Stimulated activated CD4-positive, alpha-beta T cell treated with anti-CD3 and anti-CD28 coated beads, TNF-alpha, amount 100 ng/mL, for 4 hours (primary cell): ENCODE data around the gene SMCHD1.
"Not testable (repeated sequence)": the region's sequence is repeated elsewhere in the genome, so short reads cannot be mapped to it uniquely, and the experiment has no call there.

ENCODE experiments used
- DNase-seq, 3 experiments: peaks; one replicate each; pipeline ENCODE4 v3.0.0-alpha.2; 2020; ENCODE audit warnings: low read depth in 3 of 3

SMCHD1 gene

DNA sequence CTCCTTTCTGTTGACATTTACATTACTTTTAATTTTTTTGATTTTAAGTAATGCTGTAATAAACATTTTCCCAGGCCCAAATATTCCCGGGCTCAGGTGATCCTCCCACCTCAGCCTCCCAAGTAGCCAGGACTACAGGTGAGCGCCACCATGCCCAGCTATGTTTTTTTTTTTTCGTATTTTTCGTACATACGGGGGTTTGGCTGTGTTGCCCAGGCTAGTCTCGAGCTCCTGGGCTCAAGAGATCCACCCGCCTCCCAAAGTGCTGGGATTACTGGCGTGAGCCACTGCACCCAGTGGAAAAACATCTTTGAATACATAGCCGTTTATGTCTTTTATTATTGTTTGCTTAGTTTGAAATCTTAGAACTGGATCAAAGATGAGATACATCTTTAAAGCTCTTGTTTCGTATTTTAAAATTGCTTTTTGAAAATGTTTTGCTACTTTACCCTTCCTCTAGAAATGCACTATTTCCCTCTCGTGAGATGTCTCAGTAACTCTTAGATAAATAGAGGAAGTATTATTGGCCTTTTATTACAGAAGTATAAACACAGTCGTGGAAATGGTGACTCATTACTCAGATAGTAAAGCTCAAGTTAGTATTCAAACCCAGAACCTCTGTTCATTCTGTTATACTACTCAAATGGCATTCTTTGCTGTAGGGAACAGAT is 2.4 kb downstream of the SMCHD1 start:
- DNase-seq: no peak

DNA sequence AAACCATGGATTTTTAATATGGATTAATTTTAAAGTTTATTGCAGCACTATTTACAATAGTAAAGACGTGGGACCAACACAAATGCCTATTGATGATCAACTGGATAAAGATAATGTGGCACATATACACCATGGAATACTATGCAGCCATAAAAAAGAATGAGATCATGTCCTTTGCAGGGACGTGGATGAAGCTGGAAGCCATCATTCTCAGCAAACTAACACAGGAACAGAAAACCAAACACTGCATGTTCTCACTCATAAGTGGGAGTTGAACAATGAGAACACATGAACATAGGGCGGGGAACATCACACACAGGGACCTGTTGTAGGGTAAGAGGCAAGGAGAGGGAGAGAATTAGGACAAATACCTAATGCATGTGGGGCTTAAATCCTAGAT is 5.3 kb downstream of the SMCHD1 start:
- not testable (repeated sequence) for DNase-seq

DNA sequence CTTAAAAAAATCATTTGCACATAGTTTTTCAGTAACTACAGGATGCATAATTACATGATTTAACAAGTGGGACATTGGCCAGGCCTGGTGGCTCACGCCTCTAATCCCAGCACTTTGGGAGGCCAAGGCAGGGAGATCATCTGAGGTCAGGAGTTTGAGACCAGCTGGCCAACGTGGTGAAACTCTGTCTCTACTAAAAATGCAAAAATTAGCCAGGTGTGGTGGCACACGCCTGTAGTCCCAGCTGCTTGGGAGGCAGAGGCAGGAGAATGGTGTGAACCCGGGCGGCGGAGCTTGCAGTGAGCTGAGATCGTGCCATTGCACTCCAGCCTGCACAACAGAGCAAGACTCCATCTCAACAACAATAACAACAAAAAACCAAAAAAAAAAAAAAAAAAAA is 6.8 kb downstream of the SMCHD1 start:
- not testable (repeated sequence) for DNase-seq

DNA sequence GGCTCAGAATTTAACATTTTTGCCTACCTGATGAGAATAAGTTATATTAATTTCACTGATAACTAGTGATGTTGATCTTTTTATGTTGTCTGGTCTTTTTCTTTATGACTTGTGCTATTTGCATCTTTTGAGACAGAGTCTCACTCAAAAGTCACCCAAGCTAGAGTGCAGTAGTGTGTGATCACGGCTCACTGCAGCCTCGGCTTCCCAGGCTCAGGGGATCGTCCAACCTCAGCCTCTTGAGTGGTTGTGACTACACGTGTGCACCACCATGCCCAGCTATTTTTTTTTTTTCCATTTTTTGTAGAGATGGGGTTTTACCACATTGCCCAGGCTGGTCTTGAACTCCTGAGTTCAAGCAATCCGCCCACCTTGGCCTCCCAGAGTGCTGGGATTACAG is 7.5 kb downstream of the SMCHD1 start:
- no peak for DNase-seq

DNA sequence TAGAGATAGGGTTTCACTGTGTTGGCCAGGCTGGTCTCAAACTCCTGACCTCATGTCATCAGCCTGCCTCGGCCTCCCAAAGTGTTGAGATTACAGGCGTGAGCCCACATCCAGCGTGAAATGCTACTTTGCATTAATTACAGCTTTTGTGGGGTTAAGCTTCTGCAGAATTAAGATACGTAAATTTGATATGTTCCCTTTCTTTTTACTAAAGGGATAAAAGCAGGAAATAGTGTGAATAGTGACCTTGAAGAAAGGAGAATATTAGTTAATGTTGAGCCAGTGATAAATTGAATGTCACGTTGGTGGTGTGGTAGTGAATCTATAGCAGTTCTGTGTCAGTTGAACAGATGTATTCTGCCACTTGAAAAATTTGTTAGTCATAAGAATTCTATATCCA is 16.9 kb downstream of the SMCHD1 start:
- DNase-seq: no peak

DNA sequence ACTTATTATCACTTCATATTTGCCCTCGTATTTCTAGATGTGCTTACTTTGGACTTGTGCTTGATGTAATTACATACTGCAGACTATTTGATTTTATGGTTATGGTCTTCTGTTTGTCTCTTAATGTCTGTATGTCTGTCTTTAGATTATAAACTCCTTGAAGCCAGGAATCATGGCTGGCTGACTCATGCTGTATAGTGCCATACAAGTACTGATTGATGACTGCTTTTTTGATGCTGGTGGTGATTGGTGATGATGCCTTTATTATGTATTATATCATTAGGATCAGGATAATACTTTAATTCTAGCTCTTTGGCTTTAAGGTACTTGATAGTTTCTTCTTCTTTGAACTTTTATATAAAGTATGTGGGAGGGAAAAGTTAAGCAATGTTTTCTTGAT is 17.3 kb downstream of the SMCHD1 start:
- DNase-seq: no peak

DNA sequence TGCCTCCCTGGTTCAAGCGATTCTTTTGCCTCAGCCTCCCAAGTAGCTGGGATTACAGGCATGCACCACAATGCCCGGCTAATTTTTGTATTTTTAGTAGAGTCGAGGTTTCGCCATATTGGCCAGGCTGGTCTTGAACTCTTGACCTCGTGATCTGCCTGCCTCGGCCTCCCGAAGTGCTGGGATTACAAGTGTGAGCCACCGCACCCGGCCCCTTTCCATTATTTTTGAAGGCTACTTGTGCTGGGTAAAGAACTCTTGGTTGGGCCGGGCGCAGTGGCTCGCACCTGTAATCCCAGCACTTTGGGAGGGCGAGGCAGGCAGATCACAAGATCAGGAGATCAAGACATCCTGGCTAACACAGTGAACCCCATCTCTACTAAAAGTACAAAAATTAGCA is 23.4 kb downstream of the SMCHD1 start:
- not testable (repeated sequence) for DNase-seq

DNA sequence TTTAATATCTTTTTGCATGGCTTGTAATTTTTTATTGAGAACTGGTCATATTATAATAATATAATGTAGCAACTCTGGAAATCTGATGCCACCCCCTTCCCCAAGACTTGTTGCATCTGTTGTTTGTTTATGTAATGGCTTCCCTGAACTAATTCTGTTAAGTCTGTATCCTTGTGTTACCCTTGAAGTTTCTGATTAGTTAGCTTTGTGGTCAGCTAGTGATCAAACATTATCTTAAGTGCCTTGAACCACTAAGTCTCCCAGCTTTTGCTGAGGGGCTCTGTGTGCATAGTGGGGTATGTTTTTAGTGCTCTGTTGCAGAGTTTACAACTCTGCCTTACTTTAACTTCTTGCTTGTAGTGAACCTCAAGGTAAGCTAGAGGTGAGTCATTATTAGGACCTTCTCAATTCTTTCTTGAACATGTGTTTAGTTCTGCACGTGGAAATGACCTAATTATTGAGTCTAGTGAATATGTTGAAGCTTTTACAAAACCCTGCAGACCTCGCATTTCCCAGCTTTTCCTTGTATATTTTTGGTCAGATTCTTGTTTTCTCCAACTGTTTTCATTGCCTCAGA is 24.8 kb downstream of the SMCHD1 start:
- no peak for DNase-seq

DNA sequence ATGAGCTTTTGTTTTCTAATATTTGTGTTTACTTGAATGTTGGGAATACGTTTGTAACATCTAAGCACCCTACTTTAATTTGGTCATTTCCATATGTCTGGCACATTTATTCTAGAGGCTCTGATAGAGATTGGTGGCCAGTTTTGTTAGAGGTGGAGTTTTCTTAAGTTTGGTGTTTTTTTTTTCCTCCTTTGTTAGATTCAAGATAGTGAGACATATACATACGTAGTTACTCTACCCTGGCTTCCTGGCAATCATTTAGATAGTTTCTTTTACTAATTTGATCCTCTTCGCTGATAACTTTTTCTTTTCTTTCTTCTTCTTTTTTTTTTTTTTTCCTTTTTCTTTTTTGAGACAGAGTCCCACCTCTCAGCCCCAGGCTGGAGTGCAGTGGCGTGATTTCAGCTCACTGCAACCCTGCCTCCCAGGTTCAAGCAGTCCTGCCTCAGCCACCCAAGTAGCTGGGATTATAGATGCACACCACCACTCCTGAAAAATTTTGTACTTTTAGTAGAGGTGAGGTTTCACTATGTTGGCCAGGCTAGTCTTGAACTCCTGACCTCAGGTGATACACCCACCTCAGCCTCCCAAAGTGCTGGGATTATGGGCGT is 26.6 kb downstream of the SMCHD1 start:
- DNase-seq: no peak

DNA sequence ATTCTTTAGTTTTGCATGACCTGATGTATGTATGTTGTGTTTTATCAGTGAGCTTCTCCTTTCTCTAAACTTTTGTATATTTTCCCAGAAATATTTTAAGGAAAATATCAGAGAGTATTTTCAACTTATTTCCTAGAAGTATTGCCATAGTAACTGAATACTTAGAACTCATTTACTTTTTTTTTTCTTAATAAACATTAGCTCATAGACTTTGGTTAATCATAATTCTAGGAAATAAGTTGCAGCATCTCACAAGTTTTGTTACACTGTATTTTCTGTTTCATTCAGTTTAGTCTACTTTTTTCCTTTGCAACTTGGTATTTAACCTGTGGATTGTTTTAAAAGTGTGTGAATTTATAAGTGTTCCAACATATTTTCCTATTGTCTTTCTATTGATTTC is 27.5 kb downstream of the SMCHD1 start:
- no peak for DNase-seq

DNA sequence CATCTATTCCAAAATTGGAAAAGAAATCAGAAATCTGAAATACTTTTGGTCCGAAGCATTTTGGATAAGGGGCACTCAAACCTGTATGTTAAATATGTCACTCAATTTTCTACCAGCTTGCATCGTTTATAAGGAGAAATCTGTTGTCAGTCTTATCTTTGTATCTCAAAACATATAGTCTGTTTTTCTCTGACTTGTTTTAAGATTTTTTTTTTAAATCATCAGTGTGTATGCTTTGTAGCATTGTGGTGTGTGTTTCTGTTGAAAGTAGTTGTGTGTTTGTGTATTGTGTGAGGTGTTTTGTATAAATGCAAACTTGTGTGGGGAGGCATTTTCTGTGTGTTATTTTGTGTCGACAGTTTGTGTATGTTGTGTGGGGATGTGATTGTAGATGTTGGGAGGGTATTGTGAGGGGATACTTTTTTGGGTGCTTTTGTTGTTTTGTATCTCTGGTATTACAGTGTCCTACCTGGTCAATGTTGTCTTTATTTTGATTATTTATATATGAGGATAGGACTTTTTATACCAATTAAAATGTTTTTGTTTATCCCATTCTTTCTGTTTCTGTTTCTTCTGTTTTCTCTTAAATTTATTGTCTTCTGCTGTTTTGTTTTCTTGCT is 30.9 kb downstream of the SMCHD1 start:
- DNase-seq: no peak

DNA sequence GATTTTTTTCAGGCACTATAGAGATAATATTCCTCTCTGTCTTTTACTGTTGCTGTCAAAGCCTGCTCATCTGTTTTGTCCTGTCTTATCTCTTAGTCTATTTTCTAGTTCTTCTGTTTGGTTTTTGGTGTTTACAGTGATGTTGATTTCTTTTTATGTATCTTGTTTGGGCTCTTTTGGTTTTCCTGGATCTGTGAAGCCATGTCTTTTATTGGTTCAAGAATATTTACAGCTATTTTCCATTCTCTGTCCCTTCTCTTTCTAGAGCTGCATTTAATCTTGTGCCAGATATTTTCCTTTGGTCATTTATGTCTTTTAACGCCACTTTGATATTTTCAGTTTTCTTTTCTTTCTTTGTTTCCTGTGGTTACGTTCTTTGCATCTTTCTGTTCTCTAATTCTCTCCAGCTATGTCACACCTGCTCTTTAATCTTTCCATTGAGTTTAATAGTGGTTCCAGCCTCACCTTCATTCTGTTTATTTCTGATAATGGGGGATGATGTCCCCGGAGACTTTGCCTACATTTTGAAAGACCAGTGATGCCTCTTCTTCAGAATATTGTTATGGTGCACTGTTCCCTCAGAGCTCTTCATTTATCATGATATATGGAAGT is 32.0 kb downstream of the SMCHD1 start:
- no peak for DNase-seq

DNA sequence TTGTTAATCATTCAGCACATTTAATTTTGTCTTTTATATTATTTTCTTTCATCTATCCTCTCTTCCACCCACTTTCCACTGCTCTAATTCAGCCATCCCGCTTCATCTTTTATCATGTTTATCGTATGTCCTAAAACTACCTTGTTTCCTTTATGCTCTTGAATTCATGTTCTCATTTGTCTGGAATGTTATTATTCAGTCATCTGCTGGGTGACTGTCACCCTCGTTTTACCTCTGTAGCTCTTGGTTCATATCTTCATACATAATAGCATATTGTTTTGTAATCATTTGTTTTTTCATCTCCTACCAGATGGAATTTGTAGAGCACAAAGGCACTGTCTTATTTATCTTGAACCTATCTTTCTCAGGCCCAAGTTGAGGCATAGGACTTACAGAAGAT is 37.0 kb downstream of the SMCHD1 start:
- no peak for DNase-seq

DNA sequence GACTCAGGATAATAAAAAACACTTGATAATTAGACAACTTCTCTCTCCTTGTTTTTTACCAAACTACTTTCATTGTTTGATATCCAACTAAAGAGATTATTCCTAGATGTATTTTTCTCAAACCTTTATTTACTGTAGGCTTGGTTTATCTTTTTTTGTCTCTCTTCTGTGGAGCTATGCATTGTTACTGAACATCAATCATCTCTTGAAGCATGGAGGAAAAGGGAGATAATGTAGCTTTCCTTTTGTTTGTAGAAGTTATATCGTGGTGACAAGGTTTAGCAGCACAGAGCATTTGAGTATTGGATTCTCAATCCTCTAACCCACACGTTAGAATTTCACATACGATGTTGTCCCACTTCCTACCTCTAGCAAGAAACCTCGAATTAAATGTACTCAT is 41.7 kb downstream of the SMCHD1 start:
- DNase-seq: no peak

DNA sequence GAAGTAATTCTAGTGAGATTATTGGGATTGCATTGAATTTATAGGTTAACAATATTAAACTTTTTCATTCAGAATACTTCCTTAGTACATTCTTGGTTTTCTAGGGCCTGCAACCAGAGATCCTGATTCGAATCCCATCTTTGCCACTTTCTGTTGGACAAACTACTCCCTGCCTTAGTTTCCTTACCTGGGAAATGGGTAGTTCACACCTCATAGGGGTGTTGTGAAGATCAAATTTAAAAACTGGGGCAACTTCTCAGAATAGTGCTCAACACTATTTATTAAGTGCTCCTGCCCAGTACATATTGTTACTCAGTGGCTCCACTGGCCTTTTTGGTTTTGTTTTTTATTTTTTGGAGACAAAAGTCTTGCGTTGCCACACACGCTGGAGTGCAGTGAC is 43.5 kb downstream of the SMCHD1 start:
- DNase-seq: no peak

DNA sequence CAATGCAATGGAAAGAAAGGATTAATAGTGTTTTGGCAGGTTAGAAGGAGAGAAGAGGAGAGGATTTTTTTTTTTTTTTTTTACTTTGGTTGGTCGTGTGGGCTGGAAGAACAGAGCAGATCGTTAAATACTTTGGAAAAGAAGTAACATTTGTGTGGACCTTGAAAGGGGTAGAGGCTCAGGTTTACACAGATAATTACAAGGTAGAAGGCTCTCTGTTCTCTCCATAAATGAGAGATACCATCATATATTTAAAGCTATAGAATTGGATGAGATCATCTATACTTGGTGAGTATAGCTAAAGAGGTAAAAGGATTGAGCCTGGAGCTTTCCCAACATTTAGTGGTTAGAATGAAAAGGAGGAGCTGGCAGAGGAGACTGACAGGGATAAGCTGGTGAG is 49.0 kb downstream of the SMCHD1 start:
- DNase-seq: no peak

DNA sequence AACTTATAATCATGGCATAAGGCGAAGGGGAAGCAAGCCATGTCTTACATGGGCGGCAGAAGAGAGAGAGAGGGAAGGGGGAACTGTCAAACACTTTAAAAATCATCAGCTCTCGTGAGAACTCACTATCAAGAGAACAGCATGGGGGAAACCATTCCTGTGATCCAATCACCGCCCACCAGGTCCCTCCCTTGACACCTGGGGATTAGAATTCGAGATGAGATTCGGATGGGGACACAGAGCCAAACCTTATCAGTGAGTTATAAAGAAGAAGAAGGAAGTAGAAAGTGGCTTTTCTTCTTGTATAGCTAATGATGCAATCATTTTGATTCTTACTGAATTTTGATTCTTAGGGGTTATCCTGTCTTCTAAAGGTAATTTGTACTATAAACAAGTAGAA is 51.4 kb downstream of the SMCHD1 start:
- DNase-seq: no peak

DNA sequence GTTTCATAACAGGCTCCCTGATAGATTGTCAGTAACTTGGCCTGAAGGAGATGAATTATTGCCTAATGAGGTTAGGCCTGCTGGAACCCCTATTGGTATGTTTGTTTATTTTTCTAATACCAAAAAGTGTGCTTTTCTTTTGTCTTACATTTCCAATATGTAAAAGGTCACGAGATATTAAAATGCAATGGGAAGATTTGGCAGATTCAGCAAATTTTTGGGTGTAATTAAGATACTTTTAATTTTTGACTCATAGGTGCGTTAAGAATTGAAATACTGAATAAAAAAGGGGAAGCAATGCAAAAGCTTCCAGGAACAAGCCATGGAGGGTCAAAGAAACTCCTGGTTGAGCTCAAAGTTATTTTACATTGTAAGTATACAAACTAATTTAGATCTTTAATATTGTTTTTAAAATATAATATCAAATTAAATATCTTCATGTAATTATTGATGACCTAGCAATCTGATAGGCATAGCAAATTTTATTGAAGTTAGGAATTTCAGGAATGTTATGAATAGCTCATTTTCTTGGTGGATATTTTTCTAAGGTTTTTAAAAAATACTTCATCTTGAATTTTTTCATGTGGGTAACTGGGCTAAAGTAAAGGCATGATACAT is 52.1 kb downstream of the SMCHD1 start:
- no peak for DNase-seq

DNA sequence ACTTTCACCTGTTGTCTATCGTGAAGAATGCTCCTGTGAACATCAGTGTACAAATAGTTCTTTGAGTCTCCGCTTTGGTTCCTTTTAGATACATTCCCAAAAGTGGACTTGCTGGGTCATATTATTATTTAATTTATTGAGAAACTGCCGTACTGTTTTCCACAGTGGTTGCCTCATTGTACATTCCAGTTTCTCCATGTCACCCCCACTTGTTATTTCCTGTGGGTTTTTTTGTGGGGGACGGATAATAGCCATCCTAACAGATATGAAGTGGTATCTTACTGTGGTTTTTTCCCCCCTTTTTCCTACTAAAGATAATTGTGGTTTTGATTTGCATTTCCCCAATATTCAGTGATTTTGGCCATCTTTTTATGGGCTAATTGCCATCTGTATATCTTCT is 53.8 kb downstream of the SMCHD1 start:
- DNase-seq: no peak

DNA sequence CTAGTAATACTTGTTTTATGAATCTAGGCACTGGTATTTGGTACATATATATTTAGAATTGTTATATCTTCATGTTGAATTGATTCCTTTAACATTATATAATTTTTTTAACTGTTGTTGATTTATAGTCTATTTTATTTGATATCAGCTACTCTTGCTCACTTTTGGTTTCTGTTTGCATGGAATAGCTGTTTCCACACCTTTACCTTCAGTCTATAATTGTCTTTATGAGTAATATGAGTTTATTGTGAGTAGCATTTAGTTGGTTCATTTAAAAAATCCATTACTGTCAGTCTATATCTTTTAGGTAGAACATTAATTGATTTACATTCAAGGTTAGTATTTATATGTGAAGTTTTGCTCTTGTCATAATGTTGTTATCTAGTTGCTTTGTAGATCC is 58.6 kb downstream of the SMCHD1 start:
- no peak for DNase-seq

DNA sequence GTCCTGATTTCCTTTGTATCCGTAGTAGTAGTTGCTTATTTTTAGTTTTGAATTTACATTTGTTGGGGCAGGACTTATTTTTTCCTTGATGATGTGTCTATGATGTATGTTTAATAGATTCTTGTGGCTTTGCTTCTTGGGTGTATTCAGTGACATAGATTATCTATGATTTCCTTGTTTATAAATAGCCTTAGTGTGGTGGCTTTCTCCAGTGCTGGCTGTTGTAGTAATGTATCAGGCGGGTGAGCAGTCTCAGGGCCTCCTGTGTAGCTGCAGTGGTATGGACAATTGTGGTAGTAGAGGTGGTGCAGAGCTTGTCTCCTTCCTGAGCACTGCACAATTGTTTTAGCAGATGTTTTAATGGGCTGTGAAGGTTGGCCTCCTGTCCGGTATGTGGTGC is 60.5 kb downstream of the SMCHD1 start:
- no peak for DNase-seq
